H1 (cell line): Measurements from ENCODE around the gene AFF2. TPM values are rescaled to one million over a fixed set of nuclear protein-coding genes. Genes with fewer than 3 reads are reported as not detected.

Experiments used
- ATF2 ChIP-seq: IDR thresholded peaks from 2 replicates; pipeline ENCODE4 v1.6.1; 2012; ENCODE audit warnings: low read length, inconsistent platforms
- BACH1 ChIP-seq: IDR thresholded peaks from 2 replicates; pipeline ENCODE4 v1.6.1; 2012; ENCODE audit warnings: low read length, improper control_type of control experiment
- CEBPB ChIP-seq: IDR thresholded peaks from 2 replicates; pipeline ENCODE4 v1.6.1; 2012; ENCODE audit warnings: low read depth, low read length
- CHD7 ChIP-seq: fragments of 300-600 bp; sonication (generic); IDR thresholded peaks from 2 replicates; pipeline ENCODE4 v1.7.1; 2012; ENCODE audit warnings: low read length, moderate library complexity, mild to moderate bottlenecking, inconsistent platforms; ENCODE audit not compliant: insufficient replicate concordance
- FOSL1 ChIP-seq: IDR thresholded peaks from 2 replicates; pipeline ENCODE4 v1.6.1; 2011; ENCODE audit warnings: mild to moderate bottlenecking, low read depth, low read length, moderate library complexity; ENCODE audit not compliant: insufficient read depth
- GABPA ChIP-seq: IDR thresholded peaks from 2 replicates; pipeline ENCODE4 v1.6.1; 2011; ENCODE audit warnings: mild to moderate bottlenecking, low read length, moderate library complexity, borderline replicate concordance; ENCODE audit not compliant: insufficient read depth
- GTF2F1 ChIP-seq: IDR thresholded peaks from 2 replicates; pipeline ENCODE4 v1.6.1; 2012; ENCODE audit warnings: low read depth, low read length, improper control_type of control experiment, borderline replicate concordance
- SUZ12 ChIP-seq: fragments of 200-600 bp; sonication (generic); IDR thresholded peaks from 2 replicates; pipeline ENCODE4 v1.6.1; 2012; ENCODE audit warnings: mild to moderate bottlenecking, inconsistent platforms, low read length, moderate library complexity, mixed read lengths
- TAF7 ChIP-seq: optimal IDR thresholded peaks from 2 replicates; pipeline ENCODE3; 2011; ENCODE audit warnings: low read depth, mild to moderate bottlenecking, inconsistent platforms, low read length, moderate library complexity, borderline replicate concordance
- TCF12 ChIP-seq: IDR thresholded peaks from 2 replicates; pipeline ENCODE4 v1.6.1; 2011; ENCODE audit warnings: low read depth, mild to moderate bottlenecking, low read length
- polyA plus RNA-seq, 7 experiments: library from polyadenylated mRNA; depleted of rRNA in 3 of 7; stranded (reverse) in 5 of 7; unstranded in 2 of 7; fragments of >200 nt in 5 of 7; fragments of 200-250 nt in 2 of 7; gene quantifications; 1 replicate in 5 of 7; 2 replicates in 1 of 7; 4 replicates in 1 of 7; pipeline versions ENCODE4 v1.2.1 to v1.2.3, GENCODE V29; 2011 to 2013; ENCODE audit warnings: missing spikeins in 2 of 7, mixed read lengths in 2 of 7
- total RNA-seq: library from RNA; stranded (reverse); fragmentation: NEBNext Ultra II Directional; extraction: Animal tissue kit (Norgen Biotek cat#: 25700); gene quantifications from 2 replicates; pipeline ENCODE4 v1.2.1, GENCODE V29; 2021

Gene AFF2
- total and polyA plus RNA-seq, 2 of the 8 experiments (the other 6 are each of a cell fraction or from before 2014, with no cell fraction given), result 2.0 to 7.3 TPM

DNA sequence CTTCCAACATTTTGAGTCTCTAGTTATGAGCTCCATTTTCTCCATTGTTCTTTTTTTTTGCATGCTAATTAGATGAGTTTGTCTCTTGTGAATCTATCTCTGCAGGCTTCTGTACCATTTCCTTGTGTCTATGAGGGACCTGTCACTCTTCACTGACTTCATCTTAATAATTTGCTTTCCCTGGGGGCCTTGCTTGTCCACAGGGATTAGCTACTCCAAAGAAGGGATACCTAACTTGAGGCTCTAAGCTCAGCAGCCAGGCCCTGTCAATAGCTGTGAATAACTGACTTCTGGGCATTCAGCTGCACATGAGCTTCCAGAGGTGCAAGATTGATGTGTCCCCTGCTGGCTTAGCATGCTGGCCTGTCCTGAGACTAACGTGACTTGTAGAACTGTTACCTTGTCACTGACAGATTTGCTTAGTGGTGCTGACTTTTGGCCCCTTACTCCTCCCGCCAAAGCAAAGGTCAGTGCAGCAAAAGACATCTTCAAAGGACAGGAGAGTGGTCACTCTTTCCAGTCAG is 124.6 kb downstream of the AFF2 start (continued):
- no peak for TF ChIP-seq CHD7
- TF ChIP-seq CEBPB, result no peak
- no peak for TF ChIP-seq GABPA
- no peak for TF ChIP-seq GTF2F1
- no peak for TF ChIP-seq TCF12
- no peak for TF ChIP-seq BACH1
- no peak for TF ChIP-seq SUZ12
- TF ChIP-seq ATF2, result no peak
- no peak for TF ChIP-seq TAF7
- no peak for TF ChIP-seq FOSL1
